Measurements from ENCODE around the gene HOXD1. TPM values are rescaled to one million over a fixed set of nuclear protein-coding genes. Genes with fewer than 3 reads are reported as not detected.

Gene HOXD1
- total and polyA plus RNA-seq, 2 of the 4 experiments (the other 2 are of a cell fraction) = not detected

GRCh38 chr2:176164201-176164600 is 24.3 kb upstream of the HOXD1 start:
- intact Hi-C loops (cut with micrococcal nuclease) (no loop called here), in situ Hi-C loops (cut with MboI; ENCODE audit: low sequenced_read_pairs) (no loop called here), dilution Hi-C loops (cut with HindIII; ENCODE audit: low sequenced_read_pairs, unreplicated experiment) (no loop called here)
- Histone ChIP-seq H3K4me2 (ENCODE audit: low read depth, low read length) (no peak overlapping the region), H3K27me3 (ENCODE audit: control insufficient read depth, insufficient read depth, low read length) (peaks cover 72% of the 10 kb centered on the region), H2BK120ac (ENCODE audit: low read depth, low read length) (no peak overlapping the region), H4K5ac (ENCODE audit: low read depth, low read length) (no peak overlapping the region), H3K23ac (ENCODE audit: low read depth, low read length) (no peak overlapping the region), H2AK9ac (replicated peaks; ENCODE audit: low read depth, low read length, poor library complexity) (no peak overlapping the region), H2AFZ (replicated peaks; ENCODE audit: low read length, poor library complexity) (no peak overlapping the region), H2BK15ac (ENCODE audit: low read depth, low read length) (no peak overlapping the region), H3K9me1 (ENCODE audit: insufficient read depth, low read length) (no peaks in the 10 kb centered on the region), H2BK5ac (ENCODE audit: low read depth, low read length, poor library complexity, severe bottlenecking) (no peak overlapping the region), H3K4me3 (ENCODE audit: insufficient read depth, low read depth, low read length) (no peak overlapping the region), H3K79me1 (ENCODE audit: low read depth in 1 of 2, low read length in 2 of 2) (no peaks in the 10 kb centered on the region), H3K36me3 (ENCODE audit: control insufficient read depth, insufficient read depth, low read length) (no peaks in the 10 kb centered on the region), H3K27ac (ENCODE audit: insufficient read depth, low read length) (no peak overlapping the region), H3K9me3 (ENCODE audit: control insufficient read depth, insufficient read depth, low read length) (peaks cover 14% of the 10 kb centered on the region), H3K14ac (replicated peaks; ENCODE audit: low read depth, low read length) (no peak overlapping the region), H3K4me1 (ENCODE audit: control insufficient read depth, insufficient read depth, low read length) (no peaks in the 10 kb centered on the region), H3K18ac (ENCODE audit: low read depth, low read length) (no peak overlapping the region), H4K8ac (ENCODE audit: low read depth in 2 of 2, low read length in 2 of 2) (no peak overlapping the region), H2AK5ac (ENCODE audit: low read depth, low read length) (no peak overlapping the region), H4K91ac (ENCODE audit: insufficient read depth, low read depth, low read length) (no peak overlapping the region), H3K56ac (ENCODE audit: extremely low read depth, insufficient read depth, low read length) (no peak overlapping the region), H4K20me1 (ENCODE audit: insufficient read depth, low read length) (no peaks in the 10 kb centered on the region), H3K9ac (ENCODE audit: low read depth, low read length) (no peak overlapping the region), H2BK20ac (ENCODE audit: low read depth, low read length) (no peak overlapping the region), H3K4ac (ENCODE audit: low read depth, low read length) (no peak overlapping the region)
- BruUV-seq (replicated peaks) = no TSS peak
- CTCF ChIA-PET = no interaction called here
- ATAC-seq (ENCODE audit: low read depth) = no peak
- POLR2A ChIA-PET (ENCODE audit: unreplicated experiment) = no interaction called here
- TF ChIP-seq CEBPB (IDR thresholded peaks at IDR 0.05; ENCODE audit: low read depth, low read length) (no peak), POLR2A (IDR thresholded peaks at IDR 0.05; ENCODE audit: low read depth, low read length) (no peak), RFX5 (IDR thresholded peaks at IDR 0.05; ENCODE audit: low read depth, low read length) (no peak), MAZ (IDR thresholded peaks at IDR 0.05; ENCODE audit: borderline replicate concordance, low read depth, low read length) (no peak), RCOR1 (IDR thresholded peaks at IDR 0.05; ENCODE audit: insufficient replicate concordance, low read length) (no peak), MAFK (IDR thresholded peaks at IDR 0.05; ENCODE audit: low read depth, low read length) (no peak), ELK1 (IDR thresholded peaks at IDR 0.05; ENCODE audit: borderline replicate concordance, low read depth, low read length) (no peak), CTCF (conservative IDR thresholded peaks at IDR 0.05; ENCODE audit: low read depth, low read length) (no peak), MXI1 (IDR thresholded peaks at IDR 0.05; ENCODE audit: borderline replicate concordance, low read depth, low read length) (no peak), NFE2L2 (IDR thresholded peaks at IDR 0.05; ENCODE audit: low read depth, low read length) (no peak), RAD21 (IDR thresholded peaks at IDR 0.05; ENCODE audit: low read length) (no peak), BHLHE40 (IDR thresholded peaks at IDR 0.05; ENCODE audit: low read depth, low read length) (no peak), SMC3 (IDR thresholded peaks at IDR 0.05; ENCODE audit: low read depth, low read length) (no peak), CHD1 (IDR thresholded peaks at IDR 0.05; ENCODE audit: low read depth, low read length) (no peak), USF2 (IDR thresholded peaks at IDR 0.05; ENCODE audit: low read depth, low read length) (no peak), FOS (IDR thresholded peaks at IDR 0.05; ENCODE audit: low read depth, low read length) (no peak)
- DNase-seq = no peak
- 4% methylated on average over 13 of the region's 13 CpGs; no CpG with 5 or more reads in 1 of the 2 experiments for WGBS, 2 experiments (ENCODE audit: extremely low coverage in 2 of 2, insufficient read length in 1 of 2)

Measured in IMR-90 (cell line).